HepG2 (cell line): ENCODE measurements around the gene ESRRB. TPM values are rescaled to one million over a fixed set of nuclear protein-coding genes. Genes with fewer than 3 reads are reported as not detected.

Source experiments
- AHR ChIP-seq: IDR thresholded peaks from 2 replicates; pipeline ENCODE4 v1.6.1; 2018; ENCODE audit warnings: missing genetic modification reagents, missing compliant biosample characterization
- CEBPB ChIP-seq: IDR thresholded peaks from 2 replicates; pipeline ENCODE4 v1.6.1; 2011; ENCODE audit warnings: low read depth, low read length, improper control_type of control experiment, borderline replicate concordance
- HDAC6 ChIP-seq: fragments of 200-600 bp; sonication (generic); IDR thresholded peaks from 2 replicates; pipeline ENCODE4 v1.7.0; 2017; ENCODE audit warnings: mild to moderate bottlenecking, antibody characterized with exemption, low read length, low read depth
- JUND ChIP-seq: sonication (generic); formaldehyde crosslinking; IDR thresholded peaks from 2 replicates; pipeline ENCODE4 v1.8.0; 2022; ENCODE audit warnings: mild to moderate bottlenecking, missing genetic modification reagents
- RBFOX2 ChIP-seq: fragments of 200-400 bp; formaldehyde crosslinking; IDR thresholded peaks from 2 replicates; pipeline ENCODE4 v1.6.1; 2017; ENCODE audit warnings: low read depth, mild to moderate bottlenecking, low read length
- SAP130 ChIP-seq: IDR thresholded peaks from 2 replicates; pipeline ENCODE4 v1.6.1; 2016; ENCODE audit warnings: low read depth
- SIX4 ChIP-seq: sonication (generic); formaldehyde crosslinking; IDR thresholded peaks from 2 replicates; pipeline ENCODE4 v1.4.0; 2020; ENCODE audit warnings: missing genetic modification reagents
- TBX3 ChIP-seq: fragments of 450-650 bp; IDR thresholded peaks from 2 replicates; pipeline ENCODE4 v1.6.1; 2017; ENCODE audit warnings: antibody characterized with exemption, mild to moderate bottlenecking, inconsistent platforms, borderline replicate concordance
- TOPORS ChIP-seq: sonication (generic); formaldehyde crosslinking; IDR thresholded peaks from 2 replicates; pipeline ENCODE4 v1.8.0; 2023; ENCODE audit warnings: mild to moderate bottlenecking, missing genetic modification reagents
- U2AF1 ChIP-seq: fragments of 200-400 bp; formaldehyde crosslinking; optimal IDR thresholded peaks from 2 replicates; pipeline ENCODE3; 2017; ENCODE audit warnings: mild to moderate bottlenecking, low read depth, low read length
- ZFP1 ChIP-seq: IDR thresholded peaks from 2 replicates; pipeline ENCODE4 v1.6.1; 2016
- ZNF12 ChIP-seq: sonication (generic); formaldehyde crosslinking; IDR thresholded peaks from 2 replicates; pipeline ENCODE4 v1.5.0; 2020; ENCODE audit warnings: missing genetic modification reagents
- ZNF333 ChIP-seq: sonication (generic); formaldehyde crosslinking; IDR thresholded peaks from 2 replicates; pipeline ENCODE4 v1.4.0; 2020; ENCODE audit warnings: mild to moderate bottlenecking, missing genetic modification reagents, borderline replicate concordance
- ZNF720 ChIP-seq: sonication (generic); formaldehyde crosslinking; IDR thresholded peaks from 2 replicates; pipeline ENCODE4 v1.4.0; 2020; ENCODE audit warnings: missing genetic modification reagents
- ZSCAN22 ChIP-seq: sonication (generic); formaldehyde crosslinking; IDR thresholded peaks from 2 replicates; pipeline ENCODE4 v1.4.0; 2020; ENCODE audit warnings: mild to moderate bottlenecking, missing genetic modification reagents
- polyA plus RNA-seq, 8 experiments: library from polyadenylated mRNA; depleted of rRNA in 3 of 8; stranded (reverse) in 7 of 8; unstranded in 1 of 8; fragments of >200 nt; fragmentation: Illumina TruSeq in 4 of 8; extraction: Trizol in 4 of 8; gene quantifications; 2 replicates each; pipeline versions ENCODE4 v1.2.1 to v1.2.3, GENCODE V29; 2011 to 2016; ENCODE audit warnings: low read depth in 4 of 8, missing spikeins in 1 of 8, mixed read lengths in 1 of 8; ENCODE audit not compliant: insufficient read depth in 1 of 8
- total RNA-seq, 5 experiments: library from RNA; depleted of rRNA; stranded (reverse); fragments of >200 nt; fragmentation: Illumina TruSeq; extraction: Trizol; gene quantifications; 2 replicates each; pipeline ENCODE4 v1.2.3, GENCODE V29; 2016; ENCODE audit warnings: low read depth in 1 of 5
- TF ChIP-seq, protein P1 (sequence below): sonication (generic); formaldehyde crosslinking; IDR thresholded peaks from 2 replicates; pipeline ENCODE4 v1.8.0; 2022; ENCODE audit warnings: low read depth, missing genetic modification reagents
- TF ChIP-seq, protein P2 (sequence below): sonication (generic); formaldehyde crosslinking; IDR thresholded peaks from 2 replicates; pipeline ENCODE4 v1.4.0; 2020; ENCODE audit warnings: mild to moderate bottlenecking, missing genetic modification reagents
- TF ChIP-seq, protein P3 (sequence below): sonication (generic); formaldehyde crosslinking; IDR thresholded peaks from 2 replicates; pipeline ENCODE4 v1.4.0; 2020; ENCODE audit warnings: missing genetic modification reagents
- TF ChIP-seq, protein P4 (sequence below): IDR thresholded peaks from 2 replicates; pipeline ENCODE4 v1.6.1; 2016; ENCODE audit warnings: control low read depth
- TF ChIP-seq, protein P5 (sequence below): sonication (generic); formaldehyde crosslinking; IDR thresholded peaks from 2 replicates; pipeline ENCODE4 v1.8.0; 2022; ENCODE audit warnings: missing genetic modification reagents, mild to moderate bottlenecking, moderate library complexity, borderline replicate concordance
- TF ChIP-seq, protein P6 (sequence below): sonication (generic); formaldehyde crosslinking; IDR thresholded peaks from 2 replicates; pipeline ENCODE4 v1.4.0; 2020; ENCODE audit warnings: missing genetic modification reagents
- TF ChIP-seq, protein P7 (sequence below): sonication (generic); formaldehyde crosslinking; IDR thresholded peaks from 2 replicates; pipeline ENCODE4 v1.8.1; 2023; ENCODE audit warnings: missing genetic modification reagents, mild to moderate bottlenecking, borderline replicate concordance

ESRRB gene
- total and polyA plus RNA-seq, 2 of the 13 experiments (the other 11 are each of a cell fraction or from before 2014, with no cell fraction given) = 0.04 to 0.33 TPM

DNA sequence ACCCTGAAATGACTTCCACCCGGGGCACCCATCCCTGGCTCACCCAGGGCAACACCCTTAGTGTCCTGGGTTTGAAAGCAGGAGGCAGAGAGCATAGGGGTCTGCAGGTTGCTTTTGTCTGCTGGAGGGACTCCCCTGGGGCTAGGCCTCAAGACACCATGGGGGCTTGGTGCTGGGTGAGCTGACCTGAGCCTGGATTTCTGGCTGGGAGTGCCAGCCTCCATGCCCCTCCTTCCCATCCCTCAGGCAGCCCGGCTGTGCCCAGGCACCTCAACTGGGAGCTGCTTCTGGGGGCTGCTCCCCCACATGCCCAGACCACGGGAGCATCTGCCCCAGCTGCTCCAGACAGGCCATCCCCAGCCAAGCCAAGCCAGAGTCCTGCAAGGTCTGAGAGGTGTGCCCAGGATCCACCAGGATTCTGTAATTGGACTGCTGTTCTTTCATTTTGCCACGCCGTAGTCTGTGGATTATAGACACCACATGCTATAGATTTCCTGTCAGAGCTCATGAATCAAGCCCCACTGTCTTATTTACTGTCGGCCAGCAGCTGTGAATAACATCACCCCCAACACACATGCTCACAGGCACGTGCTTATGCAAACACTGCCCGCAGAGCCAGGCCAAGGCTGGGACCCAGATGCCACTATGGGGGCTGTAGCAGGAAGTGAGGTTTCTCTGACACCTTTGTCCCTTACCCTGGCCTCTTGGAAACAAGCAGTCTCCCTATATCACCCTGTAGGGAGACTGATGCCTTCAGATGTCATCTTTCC lies 29.4 kb upstream of the ESRRB start (continued):
- TF ChIP-seq, protein P1, sequence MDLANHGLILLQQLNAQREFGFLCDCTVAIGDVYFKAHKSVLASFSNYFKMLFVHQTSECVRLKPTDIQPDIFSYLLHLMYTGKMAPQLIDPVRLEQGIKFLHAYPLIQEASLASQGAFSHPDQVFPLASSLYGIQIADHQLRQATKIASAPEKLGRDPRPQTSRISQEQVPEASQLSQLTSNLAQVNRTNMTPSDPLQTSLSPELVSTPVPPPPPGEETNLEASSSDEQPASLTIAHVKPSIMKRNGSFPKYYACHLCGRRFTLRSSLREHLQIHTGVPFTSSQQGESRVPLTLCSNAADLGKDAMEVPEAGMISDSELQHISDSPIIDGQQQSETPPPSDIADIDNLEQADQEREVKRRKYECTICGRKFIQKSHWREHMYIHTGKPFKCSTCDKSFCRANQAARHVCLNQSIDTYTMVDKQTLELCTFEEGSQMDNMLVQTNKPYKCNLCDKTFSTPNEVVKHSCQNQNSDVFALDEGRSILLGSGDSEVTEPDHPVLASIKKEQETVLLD = no peak
- no peak for TF ChIP-seq SIX4 (CRISPR knock-in tag)
- TF ChIP-seq U2AF1 = no peak
- TF ChIP-seq, protein P2, sequence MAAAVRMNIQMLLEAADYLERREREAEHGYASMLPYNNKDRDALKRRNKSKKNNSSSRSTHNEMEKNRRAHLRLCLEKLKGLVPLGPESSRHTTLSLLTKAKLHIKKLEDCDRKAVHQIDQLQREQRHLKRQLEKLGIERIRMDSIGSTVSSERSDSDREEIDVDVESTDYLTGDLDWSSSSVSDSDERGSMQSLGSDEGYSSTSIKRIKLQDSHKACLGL (CRISPR knock-in tag) = no peak
- TF ChIP-seq, protein P3, sequence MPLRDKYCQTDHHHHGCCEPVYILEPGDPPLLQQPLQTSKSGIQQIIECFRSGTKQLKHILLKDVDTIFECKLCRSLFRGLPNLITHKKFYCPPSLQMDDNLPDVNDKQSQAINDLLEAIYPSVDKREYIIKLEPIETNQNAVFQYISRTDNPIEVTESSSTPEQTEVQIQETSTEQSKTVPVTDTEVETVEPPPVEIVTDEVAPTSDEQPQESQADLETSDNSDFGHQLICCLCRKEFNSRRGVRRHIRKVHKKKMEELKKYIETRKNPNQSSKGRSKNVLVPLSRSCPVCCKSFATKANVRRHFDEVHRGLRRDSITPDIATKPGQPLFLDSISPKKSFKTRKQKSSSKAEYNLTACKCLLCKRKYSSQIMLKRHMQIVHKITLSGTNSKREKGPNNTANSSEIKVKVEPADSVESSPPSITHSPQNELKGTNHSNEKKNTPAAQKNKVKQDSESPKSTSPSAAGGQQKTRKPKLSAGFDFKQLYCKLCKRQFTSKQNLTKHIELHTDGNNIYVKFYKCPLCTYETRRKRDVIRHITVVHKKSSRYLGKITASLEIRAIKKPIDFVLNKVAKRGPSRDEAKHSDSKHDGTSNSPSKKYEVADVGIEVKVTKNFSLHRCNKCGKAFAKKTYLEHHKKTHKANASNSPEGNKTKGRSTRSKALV (CRISPR knock-in tag) = no peak
- TF ChIP-seq HDAC6 = no peak
- TF ChIP-seq, protein P4, sequence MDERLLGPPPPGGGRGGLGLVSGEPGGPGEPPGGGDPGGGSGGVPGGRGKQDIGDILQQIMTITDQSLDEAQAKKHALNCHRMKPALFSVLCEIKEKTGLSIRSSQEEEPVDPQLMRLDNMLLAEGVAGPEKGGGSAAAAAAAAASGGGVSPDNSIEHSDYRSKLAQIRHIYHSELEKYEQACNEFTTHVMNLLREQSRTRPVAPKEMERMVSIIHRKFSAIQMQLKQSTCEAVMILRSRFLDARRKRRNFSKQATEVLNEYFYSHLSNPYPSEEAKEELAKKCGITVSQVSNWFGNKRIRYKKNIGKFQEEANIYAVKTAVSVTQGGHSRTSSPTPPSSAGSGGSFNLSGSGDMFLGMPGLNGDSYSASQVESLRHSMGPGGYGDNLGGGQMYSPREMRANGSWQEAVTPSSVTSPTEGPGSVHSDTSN = peak; percentile 54; the same call in 1 of the 2 replicates
- TF ChIP-seq, protein P5, sequence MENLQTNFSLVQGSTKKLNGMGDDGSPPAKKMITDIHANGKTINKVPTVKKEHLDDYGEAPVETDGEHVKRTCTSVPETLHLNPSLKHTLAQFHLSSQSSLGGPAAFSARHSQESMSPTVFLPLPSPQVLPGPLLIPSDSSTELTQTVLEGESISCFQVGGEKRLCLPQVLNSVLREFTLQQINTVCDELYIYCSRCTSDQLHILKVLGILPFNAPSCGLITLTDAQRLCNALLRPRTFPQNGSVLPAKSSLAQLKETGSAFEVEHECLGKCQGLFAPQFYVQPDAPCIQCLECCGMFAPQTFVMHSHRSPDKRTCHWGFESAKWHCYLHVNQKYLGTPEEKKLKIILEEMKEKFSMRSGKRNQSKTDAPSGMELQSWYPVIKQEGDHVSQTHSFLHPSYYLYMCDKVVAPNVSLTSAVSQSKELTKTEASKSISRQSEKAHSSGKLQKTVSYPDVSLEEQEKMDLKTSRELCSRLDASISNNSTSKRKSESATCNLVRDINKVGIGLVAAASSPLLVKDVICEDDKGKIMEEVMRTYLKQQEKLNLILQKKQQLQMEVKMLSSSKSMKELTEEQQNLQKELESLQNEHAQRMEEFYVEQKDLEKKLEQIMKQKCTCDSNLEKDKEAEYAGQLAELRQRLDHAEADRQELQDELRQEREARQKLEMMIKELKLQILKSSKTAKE (CRISPR knock-in tag) = no peak
- TF ChIP-seq TBX3 = peak; percentile 30; the same call in 1 of the 2 replicates
- no peak for TF ChIP-seq JUND (CRISPR knock-in tag)
- no peak for TF ChIP-seq SAP130 (CRISPR knock-in tag)
- TF ChIP-seq TOPORS (CRISPR knock-in tag) = no peak
- TF ChIP-seq ZNF720 (CRISPR knock-in tag) = no peak
- 0 out of 2 replicates have a peak, but pooled peaks have one; percentile 48 for TF ChIP-seq ZNF333 (CRISPR knock-in tag)
- TF ChIP-seq, protein P6, sequence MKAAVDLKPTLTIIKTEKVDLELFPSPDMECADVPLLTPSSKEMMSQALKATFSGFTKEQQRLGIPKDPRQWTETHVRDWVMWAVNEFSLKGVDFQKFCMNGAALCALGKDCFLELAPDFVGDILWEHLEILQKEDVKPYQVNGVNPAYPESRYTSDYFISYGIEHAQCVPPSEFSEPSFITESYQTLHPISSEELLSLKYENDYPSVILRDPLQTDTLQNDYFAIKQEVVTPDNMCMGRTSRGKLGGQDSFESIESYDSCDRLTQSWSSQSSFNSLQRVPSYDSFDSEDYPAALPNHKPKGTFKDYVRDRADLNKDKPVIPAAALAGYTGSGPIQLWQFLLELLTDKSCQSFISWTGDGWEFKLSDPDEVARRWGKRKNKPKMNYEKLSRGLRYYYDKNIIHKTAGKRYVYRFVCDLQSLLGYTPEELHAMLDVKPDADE (CRISPR knock-in tag) = no peak
- TF ChIP-seq, protein P7, sequence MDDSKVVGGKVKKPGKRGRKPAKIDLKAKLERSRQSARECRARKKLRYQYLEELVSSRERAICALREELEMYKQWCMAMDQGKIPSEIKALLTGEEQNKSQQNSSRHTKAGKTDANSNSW = no peak
- no peak for TF ChIP-seq ZSCAN22 (CRISPR knock-in tag)
- no peak for TF ChIP-seq ZNF12 (CRISPR knock-in tag)
- TF ChIP-seq CEBPB = no peak
- TF ChIP-seq AHR (CRISPR knock-in tag) = no peak
- no peak for TF ChIP-seq RBFOX2
- no peak for TF ChIP-seq ZFP1 (CRISPR knock-in tag)
